A673 (cell line): ENCODE results near the gene OR5K3. TPM values are rescaled to one million over a fixed set of nuclear protein-coding genes. Genes with fewer than 3 reads are reported as not detected.

ENCODE experiments used
- BruUV-seq: library from RNA; stranded (reverse); fragments of 400-500 nt; replicated peaks from 2 replicates; lab custom pipeline; 2021; lab: Mats Ljungman, UMichigan
- CTCF ChIA-PET: fragments of 300-600 bp; sonication (Branson Sonifier 250); formaldehyde crosslinking; loops from one replicate; lab custom pipeline; 2022; ENCODE audit warnings: antibody characterized with exemption; lab: Charles Lee
- POLR2A ChIA-PET: fragments of 300-600 bp; sonication (Branson Sonifier 250); formaldehyde crosslinking; loops from one replicate; lab custom pipeline; 2022; ENCODE audit warnings: antibody characterized with exemption; ENCODE audit not compliant: low non-redundant PET; lab: Charles Lee
- DNase-seq: peaks from one replicate; pipeline ENCODE4 v3.0.0-alpha.2; 2015; ENCODE audit warnings: low spot score
- H3K27ac ChIP-seq: fragments of 200-600 bp; sonication (generic); 2 replicates; pipeline ENCODE4 v1.5.1; 2016; ENCODE audit warnings: mixed run types, low read depth, mild to moderate bottlenecking, mixed read lengths, antibody characterized with exemption, low read length; ENCODE audit not compliant: poor library complexity, severe bottlenecking
- H3K27me3 ChIP-seq: fragments of 200-600 bp; sonication (generic); replicated peaks from 2 replicates; pipeline ENCODE4 v1.6.1; 2017; ENCODE audit warnings: mixed run types, low read depth, mild to moderate bottlenecking, mixed read lengths, antibody characterized with exemption, low read length; ENCODE audit not compliant: insufficient read depth, poor library complexity
- H3K36me3 ChIP-seq: fragments of 200-600 bp; sonication (generic); 2 replicates; pipeline ENCODE4 v1.6.1; 2016; ENCODE audit warnings: mixed run types, mild to moderate bottlenecking, mixed read lengths, antibody characterized with exemption, low read length; ENCODE audit not compliant: insufficient read depth, poor library complexity, severe bottlenecking
- H3K4me1 ChIP-seq: fragments of 200-600 bp; sonication (generic); 2 replicates; pipeline ENCODE4 v1.6.1; 2017; ENCODE audit warnings: mixed run types, mild to moderate bottlenecking, mixed read lengths, antibody characterized with exemption, low read length; ENCODE audit not compliant: insufficient read depth, poor library complexity, severe bottlenecking
- H3K4me3 ChIP-seq: fragments of 200-600 bp; sonication (generic); 2 replicates; pipeline ENCODE4 v1.5.1; 2016; ENCODE audit warnings: low read depth, mixed run types, mild to moderate bottlenecking, mixed read lengths, low read length; ENCODE audit not compliant: poor library complexity, severe bottlenecking
- H3K9me3 ChIP-seq: fragments of 200-600 bp; sonication (generic); 2 replicates; pipeline ENCODE4 v1.6.1; 2016; ENCODE audit warnings: mixed run types, low read depth, mild to moderate bottlenecking, mixed read lengths, antibody characterized with exemption, low read length; ENCODE audit not compliant: poor library complexity, severe bottlenecking
- CTCF ChIP-seq: fragments of 300-800, 200-600 bp; sonication (generic); conservative IDR thresholded peaks from 2 replicates; pipeline ENCODE4 v1.5.1; 2017; ENCODE audit warnings: low read depth, mild to moderate bottlenecking, antibody characterized with exemption, low read length, moderate library complexity, mixed read lengths
- EZH2 ChIP-seq: fragments of 200-600 bp; sonication (generic); IDR thresholded peaks from 2 replicates; pipeline ENCODE4 v1.6.1; 2017; ENCODE audit warnings: borderline replicate concordance, low read depth, mild to moderate bottlenecking, mixed read lengths, antibody characterized with exemption, low read length; ENCODE audit not compliant: poor library complexity, severe bottlenecking
- intact Hi-C: fragments of 100-400 bp; cut with micrococcal nuclease; formaldehyde crosslinking; loops from one replicate; pipeline ENCODE4 v1.10.0; 2022; ENCODE audit not compliant: unreplicated experiment
- total RNA-seq: library from RNA; stranded (reverse); gene quantifications from 2 replicates; pipeline ENCODE4 v1.2.3, GENCODE V29; 2021

OR5K3 gene
- total RNA-seq, 1 experiment from 2014 or later = not detected

GRCh38 chr3:98433764-98434163, 43.3 kb downstream of the OR5K3 start:
- CTCF ChIA-PET = no interaction called here
- Histone ChIP-seq H3K36me3 (no peaks in the 10 kb centered on the region), H3K4me1 (no peaks in the 10 kb centered on the region), H3K9me3 (peaks cover 9% of the 10 kb centered on the region), H3K27me3 (no peaks in the 10 kb centered on the region), H3K27ac (no peak overlapping the region), H3K4me3 (no peak overlapping the region)
- BruUV-seq = no TSS peak
- POLR2A ChIA-PET = no interaction called here
- DNase-seq = no peak
- no peak for TF ChIP-seq EZH2
- no peak for TF ChIP-seq CTCF
- intact Hi-C loops = no loop called here

- no peak for DNase-seq
- peaks cover 4% of the 10 kb centered on the region for H3K9me3 ChIP-seq
- intact Hi-C loops = no loop called here
- H3K4me3 ChIP-seq = no peak overlapping the region
- no peaks in the 10 kb centered on the region for H3K36me3 ChIP-seq
- POLR2A ChIA-PET = no interaction called here
- BruUV-seq = no TSS peak
- H3K4me1 ChIP-seq = no peaks in the 10 kb centered on the region
- CTCF ChIA-PET = no interaction called here
- TF ChIP-seq EZH2 (no peak), CTCF (no peak)
- no peak overlapping the region for H3K27ac ChIP-seq
- H3K27me3 ChIP-seq = no peaks in the 10 kb centered on the region
Measured at GRCh38 chr3:98434412-98434811, 43.9 kb downstream of the OR5K3 start.

- intact Hi-C loops = no loop called here
- BruUV-seq = no TSS peak
- Histone ChIP-seq H3K27me3 (peaks cover 9% of the 10 kb centered on the region), H3K9me3 (no peaks in the 10 kb centered on the region), H3K36me3 (no peaks in the 10 kb centered on the region), H3K4me3 (no peak overlapping the region), H3K27ac (no peak overlapping the region), H3K4me1 (no peaks in the 10 kb centered on the region)
- TF ChIP-seq EZH2 (no peak), CTCF (no peak)
- ChIA-PET POLR2A (no interaction called here), CTCF (no interaction called here)
- DNase-seq = no peak
Measured at GRCh38 chr3:98440283-98440682, 49.8 kb downstream of the OR5K3 start.

Other genes with a start within 250 kb of the OR5K3 start
- not detected in 2 replicates for gene OR5H14, start 243.2 kb upstream of the OR5K3 start, total RNA-seq
- not detected in 2 replicates for gene OR5H15, start 224.0 kb upstream of the OR5K3 start, total RNA-seq
- not detected in 2 replicates for gene OR5H6, start 126.4 kb upstream of the OR5K3 start, total RNA-seq
- gene OR5H2, start 108.2 kb upstream of the OR5K3 start, total RNA-seq = not detected in 2 replicates
- not detected in 2 replicates for gene OR5K4, start 36.8 kb upstream of the OR5K3 start, total RNA-seq
- gene OR5K1, start 72.5 kb downstream of the OR5K3 start, total RNA-seq = not detected in 2 replicates
- gene OR5K2, start 107.0 kb downstream of the OR5K3 start, total RNA-seq = not detected in 2 replicates
- gene CLDND1, start 132.2 kb downstream of the OR5K3 start, total RNA-seq = 90.7 and 95.6 TPM in 2 replicates
- gene GPR15, start 141.3 kb downstream of the OR5K3 start, total RNA-seq = not detected in 2 replicates
- gene CPOX, start 202.9 kb downstream of the OR5K3 start, total RNA-seq = 25.8 and 27.7 TPM in 2 replicates